GM18526 (cell line): Measurements from ENCODE around the gene SNRPD2.
A peak's percentile ranks its signal among the peaks of the same experiment; 100 is the strongest.

Experiments used
- POLR2A ChIP-seq: IDR thresholded peaks from 3 replicates; pipeline ENCODE4 v1.6.1; 2011; ENCODE audit not compliant: insufficient read length; ENCODE audit errors: extremely low read depth

SNRPD2 gene

GRCh38 chr19:45710356-45711130, 18.8 kb upstream of the SNRPD2 start:
- TF ChIP-seq POLR2A: no peak

- TF ChIP-seq POLR2A: no peak
Observed at GRCh38 chr19:45705710-45706415, 14.1 kb upstream of the SNRPD2 start.

- TF ChIP-seq POLR2A: no peak
Observed at GRCh38 chr19:45705115-45705514, 13.4 kb upstream of the SNRPD2 start.

- no peak for TF ChIP-seq POLR2A
Observed at GRCh38 chr19:45701676-45702075, 9.9 kb upstream of the SNRPD2 start.

- no peak for TF ChIP-seq POLR2A
Observed at GRCh38 chr19:45693106-45693788, 1.5 kb upstream of the SNRPD2 start.

- peak; percentile 95 for TF ChIP-seq POLR2A
Observed at GRCh38 chr19:45692187-45693105, 693 bp upstream of the SNRPD2 start, which contains the start of gene QPCTL. Gene QPCTL (plus strand): TSS chr19:45692666. CDS start chr19:45692704, 38 bp downstream.

GRCh38 chr19:45687599-45687998, 4.2 kb downstream of the SNRPD2 start:
- no peak for TF ChIP-seq POLR2A

GRCh38 chr19:45682908-45683307, 8.8 kb downstream of the SNRPD2 start:
- no peak for TF ChIP-seq POLR2A

- no peak for TF ChIP-seq POLR2A
Observed at GRCh38 chr19:45682117-45682516, 9.6 kb downstream of the SNRPD2 start.

GRCh38 chr19:45681391-45682015, 10.2 kb downstream of the SNRPD2 start:
- no peak for TF ChIP-seq POLR2A

- no peak for TF ChIP-seq POLR2A
Observed at GRCh38 chr19:45677351-45678230, 14.2 kb downstream of the SNRPD2 start.

GRCh38 chr19:45676851-45677263, 14.9 kb downstream of the SNRPD2 start:
- no peak for TF ChIP-seq POLR2A

GRCh38 chr19:45674946-45675345, 16.8 kb downstream of the SNRPD2 start:
- TF ChIP-seq POLR2A: no peak
